ENCODE data around the gene GPR158. TPM values are rescaled to one million over a fixed set of nuclear protein-coding genes. Genes with fewer than 3 reads are reported as not detected.

Gene GPR158
- total and polyA plus RNA-seq, 9 of the 15 experiments (the other 6 are each of a cell fraction or from before 2014, with no cell fraction given), result 4.0 to 7.6 (median 5.0) TPM

- H3K9me1 ChIP-seq (ENCODE audit: control insufficient read depth, insufficient read depth, low read length), result no peaks in the 10 kb centered on the region
- no peaks in the 10 kb centered on the region for H3K4me1 ChIP-seq (replicated peaks in 1 of 2; ENCODE audit: control insufficient read depth in 2 of 2, insufficient read depth in 2 of 2, low read length in 2 of 2)
- no peaks in the 10 kb centered on the region for H3K36me3 ChIP-seq (ENCODE audit: control insufficient read depth, insufficient read depth, low read length)
- H3K79me2 ChIP-seq (ENCODE audit: control insufficient read depth, insufficient read depth, low read length), result no peaks in the 10 kb centered on the region
- intact Hi-C loops (cut with micrococcal nuclease) (no loop called here), in situ Hi-C loops (cut with MboI) (no loop called here)
- no peak overlapping the region for H2AFZ ChIP-seq (ENCODE audit: low read depth, low read length)
- no peak overlapping the region for H3K4me2 ChIP-seq (ENCODE audit: insufficient read depth, low read length)
- no peaks in the 10 kb centered on the region for H3K9me3 ChIP-seq (replicated peaks; ENCODE audit: control insufficient read depth, insufficient read depth, low read depth, low read length)
- ATAC-seq, result no peak
- WGBS (ENCODE audit: insufficient coverage, low coverage, missing lambda C conversion rate), result 0% methylated on average over 2 of the region's 2 CpGs
- H3K27me3 ChIP-seq (ENCODE audit: control insufficient read depth in 2 of 2, insufficient read depth in 2 of 2, low read length in 2 of 2), result no peaks in the 10 kb centered on the region
- DNase-seq (ENCODE audit: extremely low read depth in 1 of 4, low spot score in 3 of 4), result no peak
- BruUV-seq (replicated peaks), result no TSS peak
- H3K27ac ChIP-seq (ENCODE audit: extremely low read depth, low read depth, low read length), result no peak overlapping the region
- FAIRE-seq, result no peak
- TF ChIP-seq ELK3 (CRISPR knock-in tag; IDR thresholded peaks at IDR 0.05) (no peak), ZSCAN29 (IDR thresholded peaks at IDR 0.05) (no peak), ZNF133 (CRISPR knock-in tag; IDR thresholded peaks at IDR 0.05) (no peak), NR2C2 (CRISPR knock-in tag; IDR thresholded peaks at IDR 0.05) (no peak), NR2C2 (tag; IDR thresholded peaks at IDR 0.05) (no peak), RBM15 (IDR thresholded peaks at IDR 0.05; ENCODE audit: insufficient read depth, low read length) (no peak)
- no peaks in the 10 kb centered on the region for H4K20me1 ChIP-seq (replicated peaks; ENCODE audit: control insufficient read depth, insufficient read depth, low read length)
- ChIA-PET CTCF (ENCODE audit: low intra/inter-chr PET ratio) (no interaction called here), POLR2A (no interaction called here)
- no peak overlapping the region for H3K9ac ChIP-seq (ENCODE audit: insufficient read depth in 1 of 2, low read depth in 2 of 2, low read length in 2 of 2)
- H3K4me3 ChIP-seq, result no peak overlapping the region
These were observed 57.4 kb downstream of the GPR158 start for GRCh38 chr10:25232204-25232603.

GRCh38 chr10:25245165-25245564 is 70.4 kb downstream of the GPR158 start:
- Histone ChIP-seq H3K4me1 (replicated peaks in 1 of 2; ENCODE audit: control insufficient read depth in 2 of 2, insufficient read depth in 2 of 2, low read length in 2 of 2) (no peaks in the 10 kb centered on the region), H3K9me1 (ENCODE audit: control insufficient read depth, insufficient read depth, low read length) (no peaks in the 10 kb centered on the region), H3K4me2 (ENCODE audit: insufficient read depth, low read length) (no peak overlapping the region), H3K79me2 (ENCODE audit: control insufficient read depth, insufficient read depth, low read length) (no peaks in the 10 kb centered on the region), H3K9me3 (replicated peaks; ENCODE audit: control insufficient read depth, insufficient read depth, low read depth, low read length) (no peaks in the 10 kb centered on the region), H4K20me1 (replicated peaks; ENCODE audit: control insufficient read depth, insufficient read depth, low read length) (no peaks in the 10 kb centered on the region), H3K36me3 (ENCODE audit: control insufficient read depth, insufficient read depth, low read length) (no peaks in the 10 kb centered on the region), H2AFZ (ENCODE audit: low read depth, low read length) (no peak overlapping the region), H3K27ac (ENCODE audit: extremely low read depth, low read depth, low read length) (no peak overlapping the region), H3K9ac (ENCODE audit: insufficient read depth in 1 of 2, low read depth in 2 of 2, low read length in 2 of 2) (no peak overlapping the region), H3K27me3 (ENCODE audit: control insufficient read depth in 2 of 2, insufficient read depth in 2 of 2, low read length in 2 of 2) (no peaks in the 10 kb centered on the region), H3K4me3 (no peak overlapping the region)
- in situ Hi-C loops (cut with MboI) (no loop called here), intact Hi-C loops (cut with micrococcal nuclease) (no loop called here)
- FAIRE-seq, result no peak
- POLR2A ChIA-PET, result no interaction called here
- CTCF ChIA-PET (ENCODE audit: low intra/inter-chr PET ratio), result no interaction called here
- no TSS peak for BruUV-seq (replicated peaks)
- ATAC-seq, result no peak
- TF ChIP-seq ARID2 (IDR thresholded peaks at IDR 0.05), result no peak
- no peak for TF ChIP-seq E2F5 (CRISPR knock-in tag; IDR thresholded peaks at IDR 0.05)
- TF ChIP-seq HDGF (IDR thresholded peaks at IDR 0.05), result no peak
- no peak for TF ChIP-seq SAFB2 (IDR thresholded peaks at IDR 0.05; ENCODE audit: borderline replicate concordance, low read depth, low read length, severe bottlenecking)
- no peak for TF ChIP-seq NFIX (CRISPR knock-in tag; IDR thresholded peaks at IDR 0.05; ENCODE audit: low read depth)
- TF ChIP-seq CHCHD3 (CRISPR knock-in tag; IDR thresholded peaks at IDR 0.05), result no peak
- TF ChIP-seq FOXJ2 (tag; IDR thresholded peaks at IDR 0.05), result no peak
- no peak for TF ChIP-seq LARP7 (IDR thresholded peaks at IDR 0.05)
- no peak for TF ChIP-seq MEIS2 (IDR thresholded peaks at IDR 0.05; ENCODE audit: partially characterized antibody)
- no peak for TF ChIP-seq TEAD1 (CRISPR knock-in tag; IDR thresholded peaks at IDR 0.05)
- no peak for TF ChIP-seq ZC3H4 (CRISPR knock-in tag; IDR thresholded peaks at IDR 0.05; ENCODE audit: borderline replicate concordance)
- no peak for DNase-seq (ENCODE audit: extremely low read depth in 1 of 4, low spot score in 3 of 4)
- WGBS (ENCODE audit: insufficient coverage, low coverage, missing lambda C conversion rate), result 0% methylated on average over 1 of the region's 1 CpG
